A549 (cell line): ENCODE data around the gene OR2F2.

Experiments used
- CEBPB ChIP-seq, 2 experiments: fragments of >200 bp in 1 of 2; sonication (Bioruptor Twin) in 1 of 2; formaldehyde crosslinking in 1 of 2; IDR thresholded peaks; 2 replicates each; pipeline ENCODE4 v1.6.1; 2012 to 2016
- EP300 ChIP-seq, 2 experiments: fragments of >200 bp; sonication (Bioruptor Twin); formaldehyde crosslinking; IDR thresholded peaks; 2 replicates in 1 of 2; 3 replicates in 1 of 2; pipeline ENCODE4 v1.6.1; 2016 to 2017
- FOSL2 ChIP-seq, 2 experiments: fragments of 450-650 bp in 1 of 2; fragments of >200 bp in 1 of 2; sonication (Bioruptor Twin) in 1 of 2; formaldehyde crosslinking; IDR thresholded peaks; 2 replicates each; pipeline versions ENCODE4 v1.5.0 to v1.6.1; 2016 to 2020; ENCODE audit warnings: mild to moderate bottlenecking in 1 of 2, moderate library complexity in 1 of 2
- MAZ ChIP-seq: fragments of 150-350 bp; IDR thresholded peaks from 2 replicates; pipeline ENCODE4 v1.6.1; 2014; ENCODE audit warnings: antibody characterized with exemption, low read depth, low read length, borderline replicate concordance
- MYC ChIP-seq: IDR thresholded peaks from 2 replicates; pipeline ENCODE4 v1.6.1; 2012; ENCODE audit warnings: mild to moderate bottlenecking, inconsistent platforms, low read length, improper control_type of control experiment, borderline replicate concordance
- NR3C1 ChIP-seq: fragments of >200 bp; sonication (Bioruptor Twin); formaldehyde crosslinking; IDR thresholded peaks from 3 replicates; pipeline ENCODE4 v1.6.1; 2017
- POLR2A ChIP-seq: IDR thresholded peaks from 2 replicates; pipeline ENCODE4 v1.6.1; 2012; ENCODE audit warnings: mild to moderate bottlenecking, low read length
- RAD21 ChIP-seq, 2 experiments: fragments of >200 bp in 1 of 2; sonication (Bioruptor Twin) in 1 of 2; formaldehyde crosslinking in 1 of 2; IDR thresholded peaks in 1 of 2; conservative IDR thresholded peaks in 1 of 2; 2 replicates in 1 of 2; 3 replicates in 1 of 2; pipeline ENCODE4 v1.6.1; 2012 to 2018; ENCODE audit warnings: inconsistent platforms in 1 of 2
- RCOR1 ChIP-seq: fragments of 150-350 bp; IDR thresholded peaks from 2 replicates; pipeline ENCODE4 v1.6.1; 2014; ENCODE audit warnings: antibody characterized with exemption, low read length, low read depth
- RFX5 ChIP-seq: fragments of 450-650 bp; IDR thresholded peaks from 2 replicates; pipeline ENCODE4 v1.7.1; 2014; ENCODE audit warnings: antibody characterized with exemption, mild to moderate bottlenecking, moderate library complexity
- TF ChIP-seq, protein P1 (sequence below): fragments of >200 bp; sonication (Bioruptor Twin); formaldehyde crosslinking; IDR thresholded peaks from 3 replicates; pipeline ENCODE4 v1.5.1; 2016
- TF ChIP-seq, protein P2 (sequence below): IDR thresholded peaks from 2 replicates; pipeline ENCODE4 v1.6.1; 2012
- TF ChIP-seq, protein P3 (sequence below): fragments of 200-600 bp; sonication (generic); IDR thresholded peaks from 2 replicates; pipeline ENCODE4 v1.6.1; 2016; ENCODE audit warnings: antibody characterized with exemption, mild to moderate bottlenecking, moderate library complexity

DNA sequence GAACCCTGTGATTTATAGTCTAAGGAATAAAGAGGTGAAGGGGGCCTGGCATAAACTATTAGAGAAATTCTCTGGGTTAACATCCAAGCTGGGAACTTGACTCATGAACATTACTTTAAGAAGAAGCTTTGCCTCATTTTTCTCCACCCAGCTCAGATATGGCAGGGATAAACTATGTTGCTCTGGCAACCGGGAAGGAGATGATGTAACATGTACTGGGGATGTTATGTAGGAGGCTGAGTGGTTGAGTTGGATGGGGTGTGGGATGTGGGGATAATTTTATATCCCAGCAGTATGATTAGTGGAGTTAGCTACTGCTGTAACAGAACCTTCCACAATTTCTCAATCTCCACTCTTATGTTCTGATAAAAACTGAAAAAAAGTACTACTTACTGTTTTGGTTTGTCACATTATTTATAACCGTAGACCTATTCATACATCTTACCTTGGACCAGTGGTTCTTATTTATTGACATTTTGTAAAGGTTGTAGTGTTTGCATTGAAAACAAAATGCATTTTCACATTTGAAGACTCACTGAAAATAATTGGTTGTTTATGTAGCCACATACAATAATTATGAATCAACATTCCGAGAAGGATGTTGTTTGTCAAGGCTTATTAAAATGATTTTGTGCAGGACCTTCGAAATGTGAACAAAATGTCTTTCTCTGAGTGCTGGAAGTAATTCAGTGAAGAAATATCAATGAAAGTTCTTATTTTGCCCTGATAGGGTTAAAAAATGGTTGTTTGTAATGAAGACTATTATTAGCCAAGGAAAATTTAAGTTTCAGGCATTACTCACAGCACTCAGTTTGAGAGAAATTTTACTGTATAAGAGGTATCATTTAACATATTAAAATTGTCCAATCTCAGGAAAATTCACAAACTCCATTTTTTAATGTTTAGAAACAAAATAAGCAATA, 1.3 kb downstream of the OR2F2 start:
- TF ChIP-seq, protein P1, sequence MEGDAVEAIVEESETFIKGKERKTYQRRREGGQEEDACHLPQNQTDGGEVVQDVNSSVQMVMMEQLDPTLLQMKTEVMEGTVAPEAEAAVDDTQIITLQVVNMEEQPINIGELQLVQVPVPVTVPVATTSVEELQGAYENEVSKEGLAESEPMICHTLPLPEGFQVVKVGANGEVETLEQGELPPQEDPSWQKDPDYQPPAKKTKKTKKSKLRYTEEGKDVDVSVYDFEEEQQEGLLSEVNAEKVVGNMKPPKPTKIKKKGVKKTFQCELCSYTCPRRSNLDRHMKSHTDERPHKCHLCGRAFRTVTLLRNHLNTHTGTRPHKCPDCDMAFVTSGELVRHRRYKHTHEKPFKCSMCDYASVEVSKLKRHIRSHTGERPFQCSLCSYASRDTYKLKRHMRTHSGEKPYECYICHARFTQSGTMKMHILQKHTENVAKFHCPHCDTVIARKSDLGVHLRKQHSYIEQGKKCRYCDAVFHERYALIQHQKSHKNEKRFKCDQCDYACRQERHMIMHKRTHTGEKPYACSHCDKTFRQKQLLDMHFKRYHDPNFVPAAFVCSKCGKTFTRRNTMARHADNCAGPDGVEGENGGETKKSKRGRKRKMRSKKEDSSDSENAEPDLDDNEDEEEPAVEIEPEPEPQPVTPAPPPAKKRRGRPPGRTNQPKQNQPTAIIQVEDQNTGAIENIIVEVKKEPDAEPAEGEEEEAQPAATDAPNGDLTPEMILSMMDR, result no peak
- TF ChIP-seq POLR2A (no peak), NR3C1 (no peak), MAZ (no peak), CEBPB (IDR thresholded peaks at IDR 0.05) (no peak), FOSL2 (IDR thresholded peaks at IDR 0.05) (no peak), FOSL2 (CRISPR knock-in tag; IDR thresholded peaks at IDR 0.05) (no peak), RCOR1 (no peak), MYC (no peak), EP300 (IDR thresholded peaks at IDR 0.05) (no peak), RAD21 (conservative IDR thresholded peaks at IDR 0.05 in 1 of 2, IDR thresholded peaks at IDR 0.05 in 1 of 2) (no peak), RFX5 (no peak)
- TF ChIP-seq, protein P2, sequence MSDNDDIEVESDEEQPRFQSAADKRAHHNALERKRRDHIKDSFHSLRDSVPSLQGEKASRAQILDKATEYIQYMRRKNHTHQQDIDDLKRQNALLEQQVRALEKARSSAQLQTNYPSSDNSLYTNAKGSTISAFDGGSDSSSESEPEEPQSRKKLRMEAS, result no peak
- TF ChIP-seq, protein P3, sequence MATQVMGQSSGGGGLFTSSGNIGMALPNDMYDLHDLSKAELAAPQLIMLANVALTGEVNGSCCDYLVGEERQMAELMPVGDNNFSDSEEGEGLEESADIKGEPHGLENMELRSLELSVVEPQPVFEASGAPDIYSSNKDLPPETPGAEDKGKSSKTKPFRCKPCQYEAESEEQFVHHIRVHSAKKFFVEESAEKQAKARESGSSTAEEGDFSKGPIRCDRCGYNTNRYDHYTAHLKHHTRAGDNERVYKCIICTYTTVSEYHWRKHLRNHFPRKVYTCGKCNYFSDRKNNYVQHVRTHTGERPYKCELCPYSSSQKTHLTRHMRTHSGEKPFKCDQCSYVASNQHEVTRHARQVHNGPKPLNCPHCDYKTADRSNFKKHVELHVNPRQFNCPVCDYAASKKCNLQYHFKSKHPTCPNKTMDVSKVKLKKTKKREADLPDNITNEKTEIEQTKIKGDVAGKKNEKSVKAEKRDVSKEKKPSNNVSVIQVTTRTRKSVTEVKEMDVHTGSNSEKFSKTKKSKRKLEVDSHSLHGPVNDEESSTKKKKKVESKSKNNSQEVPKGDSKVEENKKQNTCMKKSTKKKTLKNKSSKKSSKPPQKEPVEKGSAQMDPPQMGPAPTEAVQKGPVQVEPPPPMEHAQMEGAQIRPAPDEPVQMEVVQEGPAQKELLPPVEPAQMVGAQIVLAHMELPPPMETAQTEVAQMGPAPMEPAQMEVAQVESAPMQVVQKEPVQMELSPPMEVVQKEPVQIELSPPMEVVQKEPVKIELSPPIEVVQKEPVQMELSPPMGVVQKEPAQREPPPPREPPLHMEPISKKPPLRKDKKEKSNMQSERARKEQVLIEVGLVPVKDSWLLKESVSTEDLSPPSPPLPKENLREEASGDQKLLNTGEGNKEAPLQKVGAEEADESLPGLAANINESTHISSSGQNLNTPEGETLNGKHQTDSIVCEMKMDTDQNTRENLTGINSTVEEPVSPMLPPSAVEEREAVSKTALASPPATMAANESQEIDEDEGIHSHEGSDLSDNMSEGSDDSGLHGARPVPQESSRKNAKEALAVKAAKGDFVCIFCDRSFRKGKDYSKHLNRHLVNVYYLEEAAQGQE, result no peak
